ENCODE results near the gene SERPINB3. TPM values are rescaled to one million over a fixed set of nuclear protein-coding genes. Genes with fewer than 3 reads are reported as not detected.
"Not testable (repeated sequence)": the region's sequence is repeated elsewhere in the genome, so short reads cannot be mapped to it uniquely, and the experiment has no call there.

Gene SERPINB3
- total RNA-seq (not detected in 2 replicates), polyA plus RNA-seq (not detected in 2 replicates), polyA minus RNA-seq (not detected in 2 replicates)
- total RNA-seq (2013) = not detected

GRCh38 chr18:63661750-63662149 is at the start of gene SERPINB3:
Gene SERPINB3, minus strand, starts transcription at chr18:63661893. Its CDS starts 677 bp downstream, at chr18:63661216.
- H2AFZ ChIP-seq (ENCODE audit: insufficient read depth, low read depth, low read length, poor library complexity, severe bottlenecking); H4K20me1 ChIP-seq (ENCODE audit: control insufficient read depth, insufficient read depth, low read length, poor library complexity, severe bottlenecking); CTCF ChIA-PET; H3K36me3 ChIP-seq (replicated peaks in 1 of 2; ENCODE audit: control extremely low read depth in 1 of 2, control insufficient read depth in 1 of 2, extremely low read depth in 1 of 2, insufficient read depth in 2 of 2, low read length in 1 of 2); ATAC-seq (ENCODE audit: low read depth); H3K27me3 ChIP-seq (replicated peaks in 1 of 4; ENCODE audit: control extremely low read depth in 1 of 4, control insufficient read depth in 3 of 4, insufficient read depth in 4 of 4, low read length in 3 of 4); H3K9ac ChIP-seq (ENCODE audit: low read length); H3K9me3 Mint-ChIP-seq (ENCODE audit: insufficient read depth); H3K79me2 ChIP-seq (ENCODE audit: control insufficient read depth, insufficient read depth, low read length); H3K9me3 ChIP-seq (ENCODE audit: control extremely low read depth in 1 of 3, control insufficient read depth in 2 of 3, insufficient read depth in 1 of 3, low read length in 2 of 3); H3K4me3 Mint-ChIP-seq; H3K27me3 Mint-ChIP-seq; DNase-seq; POLR2A ChIA-PET; H3K4me3 ChIP-seq (ENCODE audit: control extremely low read depth in 1 of 5, extremely low read depth in 1 of 5, insufficient read depth in 1 of 5, low read depth in 2 of 5, low read length in 4 of 5); H3K4me1 ChIP-seq (ENCODE audit: control insufficient read depth in 2 of 2, insufficient read depth in 2 of 2, low read length in 2 of 2); H3K27ac ChIP-seq (ENCODE audit: low read length in 2 of 2); H3K4me1 Mint-ChIP-seq; H3K27ac Mint-ChIP-seq; H3K4me2 ChIP-seq (replicated peaks; ENCODE audit: low read depth, low read length, poor library complexity, severe bottlenecking); intact Hi-C loops (cut with micrococcal nuclease): not testable (repeated sequence)
- no CpG with 5 or more reads among the region's 3 CpGs for WGBS (ENCODE audit: insufficient coverage)

GRCh38 chr18:63708650-63709049 is 47.0 kb upstream of the SERPINB3 start:
- H3K9ac ChIP-seq (ENCODE audit: low read length) = no peak overlapping the region
- no peaks in the 10 kb centered on the region for H3K9me3 Mint-ChIP-seq (ENCODE audit: insufficient read depth)
- no peak for ATAC-seq (ENCODE audit: low read depth)
- H3K4me1 ChIP-seq (ENCODE audit: control insufficient read depth in 2 of 2, insufficient read depth in 2 of 2, low read length in 2 of 2) = no peaks in the 10 kb centered on the region
- no peak overlapping the region for H3K4me3 Mint-ChIP-seq
- no peaks in the 10 kb centered on the region for H3K4me1 Mint-ChIP-seq
- no peak overlapping the region for H3K4me3 ChIP-seq (ENCODE audit: control extremely low read depth in 1 of 5, extremely low read depth in 1 of 5, insufficient read depth in 1 of 5, low read depth in 2 of 5, low read length in 4 of 5)
- H3K27ac ChIP-seq (ENCODE audit: low read length in 2 of 2) = no peak overlapping the region
- DNase-seq = no peak
- intact Hi-C loops (cut with micrococcal nuclease) = no loop called here
- H3K4me2 ChIP-seq (replicated peaks; ENCODE audit: low read depth, low read length, poor library complexity, severe bottlenecking) = no peak overlapping the region
- peaks cover 0 to 2% (median 1%) of the 10 kb centered on the region in 3 donors for H3K9me3 ChIP-seq (ENCODE audit: control extremely low read depth in 1 of 3, control insufficient read depth in 2 of 3, insufficient read depth in 1 of 3, low read length in 2 of 3)
- no peaks in the 10 kb centered on the region for H3K79me2 ChIP-seq (ENCODE audit: control insufficient read depth, insufficient read depth, low read length)
- peaks cover 2% of the 10 kb centered on the region for H3K27me3 Mint-ChIP-seq
- no peaks in the 10 kb centered on the region for H3K36me3 ChIP-seq (replicated peaks in 1 of 2; ENCODE audit: control extremely low read depth in 1 of 2, control insufficient read depth in 1 of 2, extremely low read depth in 1 of 2, insufficient read depth in 2 of 2, low read length in 1 of 2)
- ChIA-PET POLR2A (no interaction called here), CTCF (no interaction called here)
- H3K27ac Mint-ChIP-seq = no peak overlapping the region
- H2AFZ ChIP-seq (ENCODE audit: insufficient read depth, low read depth, low read length, poor library complexity, severe bottlenecking) = no peak overlapping the region
- no peaks in the 10 kb centered on the region for H4K20me1 ChIP-seq (ENCODE audit: control insufficient read depth, insufficient read depth, low read length, poor library complexity, severe bottlenecking)
- H3K27me3 ChIP-seq (replicated peaks in 1 of 4; ENCODE audit: control extremely low read depth in 1 of 4, control insufficient read depth in 3 of 4, insufficient read depth in 4 of 4, low read length in 3 of 4) = no peaks in the 10 kb centered on the region
- TF ChIP-seq EZH2 (IDR thresholded peaks at IDR 0.05; ENCODE audit: borderline replicate concordance, insufficient read depth, low read depth, low read length, poor library complexity, severe bottlenecking) (no peak), CTCF (IDR thresholded peaks at IDR 0.05) (no peak)
- WGBS (ENCODE audit: insufficient coverage) = 63% methylated on average over 2 of the region's 3 CpGs

Data from B cell (primary cell).